Stimulated activated naive CD8-positive, alpha-beta T cell treated with anti-CD3 and anti-CD28 coated beads, Interleukin-15, amount 100 ng/mL, for 72 hours (primary cell): ENCODE results near the gene AGPS.
"Not testable (repeated sequence)": the region's sequence is repeated elsewhere in the genome, so short reads cannot be mapped to it uniquely, and the experiment has no call there.

Experiments used
- ATAC-seq: fragments of 150-1000 bp; cut with Tn5 transposase; 2 replicates; pipeline ENCODE4 v1.10.0; 2021; ENCODE audit warnings: mild to moderate bottlenecking, moderate library complexity
- DNase-seq, 2 donors: peaks; one replicate each; pipeline ENCODE4 v3.0.0; 2021 to 2022
- H3K27ac Mint-ChIP-seq, 2 donors: one replicate each; pipeline ENCODE4 v1.8.0; 2022; ENCODE audit warnings: mild to moderate bottlenecking in 2 of 2, mixed read lengths in 2 of 2, moderate library complexity in 2 of 2
- H3K27me3 Mint-ChIP-seq: one replicate; pipeline ENCODE4 v1.8.0; 2022; ENCODE audit warnings: mixed read lengths
- H3K4me1 Mint-ChIP-seq: one replicate; pipeline ENCODE4 v1.8.0; 2022; ENCODE audit warnings: mild to moderate bottlenecking, mixed read lengths
- H3K4me3 Mint-ChIP-seq, 2 donors: one replicate each; pipeline ENCODE4 v1.8.0; 2022; ENCODE audit warnings: mild to moderate bottlenecking in 2 of 2, mixed read lengths in 2 of 2, moderate library complexity in 1 of 2
- H3K9me3 Mint-ChIP-seq, 2 donors: one replicate each; pipeline ENCODE4 v1.8.0; 2022; ENCODE audit warnings: mixed read lengths in 2 of 2

The AGPS gene

DNA sequence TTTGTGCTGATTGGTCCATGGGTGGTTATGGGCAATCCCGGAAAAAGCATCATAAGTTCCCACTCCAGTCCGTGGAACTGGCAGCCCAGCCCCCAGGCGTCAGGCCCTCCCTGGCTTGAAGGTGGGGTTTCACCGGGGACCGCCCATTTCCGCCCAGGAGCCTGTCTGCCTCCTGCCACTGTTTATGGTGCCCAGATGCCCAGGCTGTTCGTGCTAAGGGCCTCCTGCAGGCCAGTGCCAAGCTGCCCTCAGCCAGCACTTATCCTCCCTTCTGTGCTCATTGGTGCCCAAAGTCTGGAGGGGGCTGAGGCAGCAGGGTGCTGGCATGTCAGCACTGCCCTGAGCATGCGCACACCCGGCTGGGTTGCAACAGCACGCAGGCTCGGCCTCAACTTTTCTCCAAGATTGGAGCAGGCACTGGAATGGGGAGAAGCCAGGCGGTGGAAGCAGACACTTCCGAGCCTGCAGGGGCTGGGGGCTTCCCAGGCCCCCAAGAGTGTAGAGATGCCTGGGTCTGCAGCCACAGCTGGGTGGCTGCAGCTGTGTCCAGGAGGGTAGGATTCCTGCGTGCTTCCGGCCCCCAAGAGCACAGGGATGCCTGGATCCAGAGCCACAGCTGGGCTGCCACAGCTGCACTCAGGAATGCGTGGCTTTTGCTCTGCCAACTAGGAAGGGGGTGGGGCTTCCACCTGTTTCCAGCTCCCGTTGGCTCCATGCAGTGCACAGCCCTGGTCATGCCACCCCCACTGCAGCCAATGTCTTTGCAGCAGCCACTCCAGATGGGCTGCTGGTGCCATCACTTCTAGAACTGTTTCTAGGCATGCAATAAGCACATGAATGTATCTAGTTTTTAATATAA, 74.0 kb downstream of the AGPS start:
- Mint-ChIP-seq H3K27me3 (no peaks in the 10 kb centered on the region), H3K4me3 (no peak overlapping the region), H3K4me1 (peaks cover 5% of the 10 kb centered on the region), H3K27ac (no peak overlapping the region), H3K9me3 (peaks cover 6 to 7% of the 10 kb centered on the region in 2 donors)
- no peak for DNase-seq
- ATAC-seq, result no peak

DNA sequence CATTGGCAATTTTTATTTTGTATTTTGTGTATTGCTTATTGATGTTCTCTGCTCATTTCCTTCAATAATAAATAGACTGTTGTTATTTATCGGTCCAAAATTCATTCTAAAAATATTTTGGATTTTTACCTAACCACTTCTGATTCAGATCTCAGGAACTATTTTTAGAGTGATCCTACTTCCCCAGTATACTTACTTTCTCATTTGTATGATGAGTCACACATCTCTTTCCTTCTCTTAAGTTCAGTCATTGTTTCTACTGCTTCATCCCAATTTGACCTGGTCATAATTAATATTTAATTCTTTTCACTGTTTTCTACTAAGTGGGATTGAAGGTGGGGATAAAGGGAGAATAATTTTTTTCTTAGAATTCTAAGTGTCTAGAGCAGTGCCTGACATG, 75.1 kb downstream of the AGPS start:
- H3K27me3 Mint-ChIP-seq, result no peaks in the 10 kb centered on the region
- H3K9me3 Mint-ChIP-seq, result peaks cover 6 to 11% of the 10 kb centered on the region in 2 donors
- no peak overlapping the region for H3K27ac Mint-ChIP-seq
- no peak for ATAC-seq
- DNase-seq, result no peak
- H3K4me1 Mint-ChIP-seq, result peaks cover 5% of the 10 kb centered on the region
- no peak overlapping the region for H3K4me3 Mint-ChIP-seq

DNA sequence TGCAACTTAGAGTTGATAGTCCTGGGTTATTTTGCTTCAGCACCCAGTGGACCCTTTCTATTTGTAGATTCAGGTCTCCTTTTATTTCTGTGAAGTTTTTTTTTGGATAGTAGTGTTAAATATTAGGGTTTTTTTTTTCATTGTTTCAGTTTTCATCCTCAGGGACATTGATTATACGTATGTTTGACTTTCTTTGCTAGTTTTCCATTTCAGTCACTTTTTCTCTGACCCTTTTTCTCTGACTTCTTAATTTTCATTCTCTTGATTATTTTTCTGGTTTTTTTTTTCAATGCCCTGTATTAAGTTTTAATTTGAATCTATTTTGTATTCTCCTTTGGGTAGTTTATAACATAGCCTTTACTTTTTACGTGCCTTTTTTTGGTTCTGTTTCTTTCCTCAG, 79.4 kb downstream of the AGPS start:
- Mint-ChIP-seq H3K27ac (no peak overlapping the region), H3K9me3 (peaks cover 6 to 21% of the 10 kb centered on the region in 2 donors), H3K4me3 (no peak overlapping the region), H3K27me3 (no peaks in the 10 kb centered on the region), H3K4me1 (peaks cover 20% of the 10 kb centered on the region)
- no peak for ATAC-seq
- DNase-seq, result no peak

DNA sequence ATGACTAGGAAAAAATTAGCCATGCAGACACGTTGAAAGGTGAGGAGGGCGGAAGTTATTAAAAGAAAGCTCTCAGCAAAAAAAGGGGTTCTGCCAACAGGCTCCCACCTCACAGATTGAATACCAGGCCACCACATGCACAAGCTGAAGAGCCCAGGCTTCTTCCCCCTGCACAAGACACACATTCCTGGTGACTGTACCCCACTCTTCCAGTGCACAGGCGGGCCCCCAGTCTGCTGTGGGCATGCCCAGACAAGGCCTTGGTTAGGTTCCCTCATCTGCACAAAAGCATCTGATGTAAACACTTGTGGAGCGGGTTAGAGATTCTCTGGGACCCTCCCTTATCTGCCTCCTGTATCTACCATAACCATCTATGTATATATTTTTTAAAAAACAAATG, 81.7 kb downstream of the AGPS start:
- ATAC-seq, result no peak
- no peak overlapping the region for H3K4me3 Mint-ChIP-seq
- peaks cover 14% of the 10 kb centered on the region for H3K4me1 Mint-ChIP-seq
- no peak for DNase-seq
- no peak overlapping the region for H3K27ac Mint-ChIP-seq
- H3K9me3 Mint-ChIP-seq, result peaks cover 11 to 33% of the 10 kb centered on the region in 2 donors
- H3K27me3 Mint-ChIP-seq, result no peaks in the 10 kb centered on the region

DNA sequence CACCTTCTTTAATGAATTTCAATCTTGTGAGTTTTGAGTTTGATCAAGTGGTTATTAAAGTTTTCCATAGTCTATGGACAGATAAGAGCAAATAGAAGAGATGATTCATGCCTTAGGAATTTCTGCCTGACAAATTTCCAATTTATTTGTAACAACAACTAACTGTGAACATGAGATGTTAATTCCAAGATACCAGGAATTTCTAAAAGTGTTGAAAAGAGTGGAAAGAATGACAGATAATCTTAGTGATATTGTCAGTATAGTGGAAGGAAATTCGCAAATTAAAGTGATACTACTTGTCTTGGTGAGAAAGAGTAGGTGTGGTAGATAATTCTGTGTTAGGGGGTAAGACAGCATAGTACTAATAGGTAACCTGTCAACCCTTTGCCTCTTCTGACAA, 82.4 kb downstream of the AGPS start:
- H3K9me3 Mint-ChIP-seq, result peaks cover 7 to 29% of the 10 kb centered on the region in 2 donors
- DNase-seq, result no peak
- H3K4me3 Mint-ChIP-seq, result no peak overlapping the region
- no peak overlapping the region for H3K27ac Mint-ChIP-seq
- no peak for ATAC-seq
- no peaks in the 10 kb centered on the region for H3K27me3 Mint-ChIP-seq
- H3K4me1 Mint-ChIP-seq, result peaks cover 14% of the 10 kb centered on the region

DNA sequence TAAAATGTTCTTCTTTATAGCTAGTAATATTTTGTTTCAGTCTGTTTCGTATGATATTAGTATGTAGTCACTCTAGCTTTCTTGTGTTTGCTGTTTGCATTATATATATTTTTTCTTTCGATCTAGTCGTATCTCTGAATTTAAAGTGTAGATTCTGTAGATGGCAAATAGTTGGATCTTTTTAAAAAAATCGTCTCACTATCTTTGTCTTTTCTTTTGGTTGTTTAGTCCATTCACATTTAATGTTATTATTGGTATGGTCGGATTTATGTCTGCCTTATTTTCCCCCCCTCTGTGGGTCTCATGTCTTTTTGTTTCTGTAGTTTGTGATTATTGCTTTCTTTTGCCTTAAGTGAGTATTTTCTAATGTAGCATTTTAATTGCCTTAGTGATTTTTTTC, 84.3 kb downstream of the AGPS start:
- no peak for DNase-seq
- no peak for ATAC-seq
- Mint-ChIP-seq H3K27ac (no peak overlapping the region), H3K4me3 (no peak overlapping the region), H3K9me3 (peaks cover 6 to 26% of the 10 kb centered on the region in 2 donors), H3K4me1 (peaks cover 14% of the 10 kb centered on the region), H3K27me3 (no peaks in the 10 kb centered on the region)

DNA sequence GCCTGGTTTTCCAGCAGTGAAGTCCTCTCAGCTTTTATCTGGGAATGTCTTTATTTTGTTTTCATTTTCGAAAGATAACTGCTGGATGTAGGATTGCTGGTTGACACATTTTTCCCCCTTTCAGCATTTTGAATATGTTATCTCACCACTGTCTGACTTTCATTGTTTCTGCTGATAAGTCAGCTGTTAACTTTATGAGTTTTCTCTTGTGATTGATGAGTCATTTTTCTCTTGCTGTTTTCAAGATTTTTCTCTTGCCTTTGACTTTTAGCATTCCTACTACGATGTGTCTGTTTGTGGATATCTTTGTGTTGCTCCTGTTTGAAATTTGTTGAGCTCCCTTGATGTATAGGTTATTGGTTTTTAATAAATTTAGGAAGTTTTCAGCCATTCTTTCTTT, 85.5 kb downstream of the AGPS start:
- ATAC-seq (no peak), DNase-seq (no peak)
- Mint-ChIP-seq H3K9me3 (peaks cover 6 to 22% of the 10 kb centered on the region in 2 donors), H3K4me3 (no peak overlapping the region), H3K4me1 (peaks cover 14% of the 10 kb centered on the region), H3K27me3 (no peaks in the 10 kb centered on the region), H3K27ac (peak overlapping the region in 1 of 2 donors; percentile 41)

DNA sequence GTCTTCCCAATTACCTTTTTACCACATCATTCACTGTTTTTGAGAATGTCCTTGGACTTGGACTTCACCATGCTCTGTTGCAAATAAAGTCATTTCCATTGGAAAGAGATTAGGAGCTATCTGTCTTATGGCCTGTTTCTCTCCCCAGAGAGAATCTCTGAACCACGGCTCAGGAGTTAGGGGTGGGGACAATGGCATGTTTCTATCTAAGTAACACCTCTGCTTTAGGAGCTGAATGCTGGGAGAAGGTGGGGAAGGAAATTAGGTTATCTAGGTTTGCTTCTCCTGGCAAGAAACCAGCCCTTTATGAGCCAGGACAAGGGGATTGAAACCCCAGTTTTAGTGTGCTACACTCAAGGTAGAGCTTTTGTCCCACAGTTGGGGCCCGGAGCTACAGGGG, 86.3 kb downstream of the AGPS start:
- H3K27ac Mint-ChIP-seq, result no peak overlapping the region

DNA sequence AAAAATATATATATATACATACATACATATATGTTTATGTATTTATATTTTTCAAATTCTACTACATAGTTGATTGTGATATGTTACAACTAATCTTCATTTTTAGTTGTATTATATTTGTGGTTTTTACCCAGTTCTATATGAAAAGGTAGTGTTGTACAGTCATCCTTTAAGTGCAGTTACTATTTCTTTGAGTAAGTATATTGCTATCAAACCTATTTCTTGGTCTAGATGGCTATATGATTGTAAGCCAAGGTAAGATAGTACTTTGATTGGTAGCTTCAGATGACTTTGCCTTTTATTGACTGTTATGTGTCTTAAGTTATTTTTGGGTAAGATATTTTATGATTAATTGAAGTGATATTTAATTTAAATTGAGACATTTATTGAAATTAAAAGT, 89.6 kb downstream of the AGPS start:
- H3K4me3 Mint-ChIP-seq, result no peak overlapping the region
- H3K4me1 Mint-ChIP-seq, result no peaks in the 10 kb centered on the region
- no peak overlapping the region for H3K27ac Mint-ChIP-seq
- ATAC-seq (no peak), DNase-seq (no peak)
- no peaks in the 10 kb centered on the region for H3K27me3 Mint-ChIP-seq
- peaks cover 6 to 10% of the 10 kb centered on the region in 2 donors for H3K9me3 Mint-ChIP-seq

More for the DNA sequence above, 86.3 kb downstream of the AGPS start:
- no peak for ATAC-seq
- Mint-ChIP-seq H3K27me3 (no peaks in the 10 kb centered on the region), H3K9me3 (peaks cover 6 to 22% of the 10 kb centered on the region in 2 donors), H3K4me3 (no peak overlapping the region), H3K4me1 (peaks cover 14% of the 10 kb centered on the region)
- no peak for DNase-seq

DNA sequence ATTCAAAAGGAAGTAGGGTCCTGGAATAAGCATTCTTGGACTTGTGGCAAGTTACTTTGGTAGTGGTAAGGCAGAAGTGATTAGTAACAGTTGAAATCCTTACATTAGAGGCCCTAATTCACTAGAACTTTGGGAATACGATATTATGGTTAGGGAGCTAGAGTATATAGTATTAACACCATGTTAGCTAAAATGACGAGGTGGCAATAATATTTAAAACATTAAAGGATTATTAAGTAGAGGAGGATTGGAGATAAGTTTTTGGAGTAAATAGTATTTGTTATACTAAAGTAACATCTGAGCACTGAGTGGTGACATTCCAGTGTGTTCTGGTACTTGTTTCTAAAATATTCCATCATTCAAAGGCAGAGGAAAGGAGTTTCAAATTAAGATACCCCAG, 91.0 kb downstream of the AGPS start:
- Mint-ChIP-seq H3K27me3 (no peaks in the 10 kb centered on the region), H3K27ac (no peak overlapping the region), H3K9me3 (peaks cover under 1 to 1% of the 10 kb centered on the region in 2 donors), H3K4me1 (no peaks in the 10 kb centered on the region), H3K4me3 (no peak overlapping the region)
- no peak for ATAC-seq
- no peak for DNase-seq

DNA sequence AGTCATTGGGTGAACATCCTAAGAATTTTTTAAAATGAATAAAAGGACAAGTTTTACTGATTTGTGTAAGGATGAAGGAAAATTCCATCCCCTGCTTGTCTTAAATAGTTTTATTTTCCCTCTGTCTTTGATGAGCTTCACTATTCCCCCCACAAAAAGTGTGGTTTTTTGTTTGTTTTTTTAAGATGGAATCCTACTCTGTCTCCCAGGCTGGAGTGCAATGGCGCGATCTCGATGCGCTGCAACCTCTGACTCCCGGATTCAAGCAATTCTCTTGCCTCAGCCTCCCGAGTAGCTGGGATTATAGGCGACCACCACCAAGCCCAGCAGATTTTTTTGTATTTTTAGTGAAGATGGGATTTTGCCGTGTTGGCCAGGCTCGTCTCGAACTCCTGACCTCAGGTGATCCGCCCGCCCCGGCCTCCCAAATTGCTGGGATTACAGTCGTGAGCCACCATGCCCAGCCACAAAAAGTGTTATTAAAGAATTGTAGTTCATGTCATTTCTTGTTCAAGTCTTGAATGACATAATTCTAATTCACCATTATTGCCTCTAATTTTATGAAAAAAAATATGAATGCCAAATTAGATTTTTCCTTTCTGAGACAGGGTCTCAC, 91.7 kb downstream of the AGPS start:
- DNase-seq, result no peak
- Mint-ChIP-seq H3K4me1 (no peaks in the 10 kb centered on the region), H3K9me3 (no peaks in the 10 kb centered on the region), H3K4me3 (no peak overlapping the region), H3K27ac (peak overlapping the region in 1 of 2 donors; percentile 22), H3K27me3 (no peaks in the 10 kb centered on the region)
- no peak for ATAC-seq

DNA sequence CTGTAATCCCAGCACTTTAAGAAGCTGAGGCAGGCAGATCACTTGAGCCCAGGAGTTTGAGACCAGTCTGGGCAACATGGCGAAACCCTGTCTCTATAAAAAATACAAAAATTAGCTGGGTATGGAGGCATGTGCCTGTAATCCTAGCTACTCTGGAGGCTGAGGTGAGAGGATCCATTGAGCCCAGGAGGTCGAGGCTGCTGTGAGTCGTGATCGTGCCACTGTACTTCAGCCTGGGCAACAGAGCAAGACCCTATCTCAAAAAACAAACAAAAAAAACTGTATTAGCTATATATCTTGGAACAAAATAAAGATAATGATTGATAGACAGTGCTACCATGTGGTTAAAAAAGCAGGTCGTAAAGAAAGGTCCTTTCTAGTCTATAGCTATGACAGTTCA, 93.1 kb downstream of the AGPS start:
- not testable (repeated sequence) for H3K9me3 Mint-ChIP-seq, H3K4me3 Mint-ChIP-seq, H3K4me1 Mint-ChIP-seq, H3K27me3 Mint-ChIP-seq, DNase-seq, H3K27ac Mint-ChIP-seq, ATAC-seq

DNA sequence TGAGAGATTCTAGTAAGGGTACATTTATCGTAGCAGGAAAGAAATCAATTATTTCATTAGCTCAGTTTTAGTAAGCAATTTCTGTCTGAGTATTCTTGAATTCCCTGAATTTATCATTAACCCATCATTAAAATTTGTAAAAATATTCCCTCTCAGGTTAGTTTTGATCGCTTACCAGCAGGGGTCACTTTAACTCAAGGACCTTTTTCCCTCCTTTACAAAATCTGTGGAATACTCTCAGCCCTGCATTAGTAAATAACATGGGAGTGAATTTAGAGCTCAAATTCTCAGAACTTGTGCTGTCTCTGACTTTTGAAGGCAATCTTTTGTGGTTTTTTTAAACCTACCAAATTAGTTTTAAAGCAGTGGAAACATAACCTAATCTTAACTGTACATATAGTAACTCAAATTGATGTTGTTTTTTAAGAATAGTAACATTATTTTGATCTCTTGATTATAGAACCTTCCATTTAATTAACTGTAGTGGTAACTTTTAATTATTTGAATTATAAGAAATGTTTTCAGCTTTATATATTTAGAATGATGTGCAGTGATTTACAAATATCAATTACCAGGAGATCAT, 97.2 kb downstream of the AGPS start:
- no peaks in the 10 kb centered on the region for H3K27me3 Mint-ChIP-seq
- DNase-seq, result no peak
- no peaks in the 10 kb centered on the region for H3K4me1 Mint-ChIP-seq
- H3K27ac Mint-ChIP-seq, result no peak overlapping the region
- ATAC-seq, result no peak
- H3K4me3 Mint-ChIP-seq, result no peak overlapping the region
- H3K9me3 Mint-ChIP-seq, result no peaks in the 10 kb centered on the region

DNA sequence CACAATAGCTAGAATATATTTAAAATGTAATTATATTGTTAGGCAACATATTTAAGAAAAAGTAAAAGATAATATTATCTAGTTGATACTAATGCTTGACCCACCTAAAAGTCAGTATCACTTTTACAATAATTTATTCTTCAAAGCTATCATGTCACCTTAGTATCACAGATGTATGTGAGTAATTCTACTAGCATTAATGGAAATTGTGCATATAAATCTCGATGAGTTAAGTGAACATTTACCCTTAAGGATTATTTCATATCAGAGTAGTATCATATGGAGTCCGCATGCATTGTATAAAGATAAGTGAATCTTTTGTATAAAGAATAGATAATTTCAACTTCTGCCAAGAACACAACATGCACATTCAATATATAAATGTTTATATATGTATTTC, 103.4 kb downstream of the AGPS start:
- Mint-ChIP-seq H3K27ac (no peak overlapping the region), H3K27me3 (no peaks in the 10 kb centered on the region), H3K9me3 (no peaks in the 10 kb centered on the region), H3K4me3 (no peak overlapping the region), H3K4me1 (peaks cover under 1% of the 10 kb centered on the region)
- no peak for ATAC-seq
- no peak for DNase-seq

DNA sequence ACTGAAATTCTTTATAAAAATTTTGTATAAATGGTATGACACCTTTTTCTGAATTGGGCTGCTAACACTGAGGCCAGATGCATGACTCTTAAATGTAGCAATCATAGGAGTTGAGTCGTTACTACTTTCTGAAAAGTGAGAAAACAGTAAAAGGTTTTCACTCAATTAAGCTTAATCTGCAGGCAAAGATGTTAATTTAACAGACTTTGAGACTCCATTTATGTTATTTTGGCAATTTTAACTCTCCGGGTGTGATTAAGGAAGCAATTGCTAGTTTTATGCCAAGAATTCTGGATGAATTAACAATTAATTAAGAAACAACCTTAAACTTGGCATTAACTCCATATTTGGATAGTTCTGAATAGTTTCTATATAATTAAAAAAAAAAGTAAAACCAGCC, 104.3 kb downstream of the AGPS start:
- no peak overlapping the region for H3K27ac Mint-ChIP-seq
- ATAC-seq (no peak), DNase-seq (no peak)
- peaks cover 6% of the 10 kb centered on the region for H3K4me1 Mint-ChIP-seq
- no peaks in the 10 kb centered on the region for H3K9me3 Mint-ChIP-seq
- no peaks in the 10 kb centered on the region for H3K27me3 Mint-ChIP-seq
- no peak overlapping the region for H3K4me3 Mint-ChIP-seq

DNA sequence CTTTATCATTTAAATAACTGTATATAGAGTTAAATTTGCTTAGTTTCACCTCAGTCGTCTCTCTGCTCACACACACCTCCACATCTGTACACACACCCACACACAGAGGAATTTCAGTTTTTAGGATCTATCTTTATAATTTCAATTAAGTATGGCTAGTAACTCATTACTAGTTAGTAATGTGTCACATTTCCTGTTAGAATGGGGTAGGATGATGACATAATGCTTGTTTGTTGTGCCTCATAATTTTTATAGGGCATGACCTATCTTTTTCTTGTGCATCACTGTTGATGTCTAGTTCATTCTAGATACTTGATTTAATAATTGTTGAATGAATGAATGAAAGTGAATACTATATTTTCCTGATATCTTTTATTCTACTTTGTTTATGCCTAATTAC, 108.6 kb downstream of the AGPS start:
- H3K4me1 Mint-ChIP-seq, result peaks cover 6% of the 10 kb centered on the region
- H3K9me3 Mint-ChIP-seq, result no peaks in the 10 kb centered on the region
- peak; percentile 80 for ATAC-seq
- H3K4me3 Mint-ChIP-seq, result no peak overlapping the region
- H3K27ac Mint-ChIP-seq, result peak overlapping the region; percentile 3 to 50
- no peaks in the 10 kb centered on the region for H3K27me3 Mint-ChIP-seq
- DNase-seq, result no peak
